ENCODE results near the gene WNT5B.

WNT5B gene

GRCh38 chr12:1656902-1657301 lies 27.9 kb downstream of the WNT5B start:
- no peak for DNase-seq

GRCh38 chr12:1657688-1658087 lies 28.7 kb downstream of the WNT5B start:
- no peak for DNase-seq

DNA sequence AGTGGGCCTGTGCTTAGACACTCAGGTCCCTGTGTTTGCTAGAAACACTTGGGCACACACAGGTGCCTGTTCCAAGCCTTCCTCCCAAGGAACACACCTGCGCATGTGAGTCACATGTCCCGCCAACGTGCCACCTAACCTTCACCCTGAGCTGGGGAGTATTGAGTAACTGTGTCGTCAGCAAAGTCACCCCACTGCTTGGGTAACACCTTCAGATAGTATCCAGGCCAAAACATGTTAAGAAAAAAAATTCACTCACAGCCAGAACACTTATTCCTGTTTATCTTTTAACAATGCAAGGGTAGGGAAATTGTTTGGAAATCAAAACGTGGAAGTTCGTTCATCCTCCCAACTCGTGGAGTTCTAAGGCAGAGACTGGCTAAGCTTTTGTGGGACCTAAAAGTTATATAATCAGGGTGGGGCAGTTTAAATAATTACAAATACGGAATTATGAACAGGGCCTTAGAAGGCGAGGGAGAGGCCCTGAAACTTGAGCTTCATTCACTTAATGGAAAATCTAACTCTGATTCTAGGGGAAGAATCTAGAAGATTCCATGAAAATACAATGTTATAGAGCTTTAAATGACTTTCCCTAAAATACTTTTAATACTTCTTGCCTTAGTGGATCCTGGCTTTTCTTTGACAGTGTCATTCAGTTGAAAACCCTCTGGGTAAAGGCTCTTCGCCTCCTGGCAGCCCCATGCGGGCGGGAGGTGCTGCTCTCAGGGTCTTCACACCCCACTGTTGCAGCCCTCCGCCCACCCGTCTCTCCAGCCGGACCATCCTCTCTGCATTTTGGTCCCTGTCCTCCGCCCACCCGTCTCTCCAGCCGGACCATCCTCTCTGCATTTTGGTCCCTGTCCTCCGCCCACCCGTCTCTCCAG lies 31.5 kb downstream of the WNT5B start:
- DNase-seq: no peak

GRCh38 chr12:1661553-1662335 lies 32.7 kb downstream of the WNT5B start:
- peak; percentile 81 for DNase-seq

GRCh38 chr12:1662761-1663439 lies 33.9 kb downstream of the WNT5B start:
- DNase-seq: no peak

DNA sequence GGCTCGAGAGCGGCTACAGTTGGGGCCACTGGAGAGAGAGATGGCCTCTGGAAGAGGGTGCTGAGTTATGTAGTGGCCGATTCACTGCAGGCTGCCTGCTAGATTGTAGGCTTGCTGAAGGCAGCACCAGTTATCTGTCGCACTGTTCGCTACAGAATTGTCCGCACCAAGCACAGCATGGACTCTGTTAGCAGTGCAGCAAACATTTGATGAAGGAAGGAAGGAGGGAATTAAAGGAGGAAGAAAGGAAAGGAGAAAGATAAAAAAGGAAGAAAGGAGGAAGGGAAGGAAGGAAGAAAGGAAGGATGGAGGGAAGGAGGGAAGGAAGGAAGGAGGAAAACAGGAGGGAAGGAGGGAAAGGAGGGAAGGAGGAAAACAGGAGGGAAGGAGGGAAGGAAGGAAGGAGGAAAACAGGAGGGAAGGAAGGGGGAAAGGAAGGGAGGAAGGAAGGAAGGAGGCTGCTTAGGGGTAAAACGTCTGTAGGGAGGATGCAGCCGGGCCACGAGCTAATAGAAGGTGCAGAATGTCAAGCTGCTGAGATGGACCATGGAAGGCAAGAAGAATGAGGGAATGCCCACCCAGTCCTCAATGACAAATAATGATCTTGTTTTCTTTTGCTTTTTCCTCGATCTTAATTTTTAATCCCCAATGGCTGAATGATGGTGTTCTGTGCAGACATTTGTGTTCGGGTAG lies 34.6 kb downstream of the WNT5B start:
- no peak for DNase-seq

DNA sequence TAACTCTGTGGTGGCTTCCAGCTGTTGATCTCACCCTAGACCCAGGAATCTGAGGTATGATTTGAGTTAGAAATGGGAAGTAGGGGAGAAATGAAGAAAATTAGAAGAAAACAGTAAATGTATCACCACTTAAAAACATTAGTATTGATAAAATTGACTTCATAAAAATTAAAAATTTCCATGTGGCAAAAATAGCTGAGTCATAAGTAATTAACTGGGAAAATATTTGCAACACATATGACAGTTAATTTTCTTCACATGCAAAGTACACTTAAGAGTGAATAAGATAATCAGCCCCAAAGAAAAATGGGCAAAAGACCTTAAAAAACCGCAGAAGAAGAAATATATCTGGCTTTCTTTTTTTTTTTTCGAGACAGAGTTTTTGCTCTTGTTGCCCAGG lies 36.3 kb downstream of the WNT5B start:
- no peak for DNase-seq

GRCh38 chr12:1666215-1666614 lies 37.2 kb downstream of the WNT5B start:
- no peak for DNase-seq

DNA sequence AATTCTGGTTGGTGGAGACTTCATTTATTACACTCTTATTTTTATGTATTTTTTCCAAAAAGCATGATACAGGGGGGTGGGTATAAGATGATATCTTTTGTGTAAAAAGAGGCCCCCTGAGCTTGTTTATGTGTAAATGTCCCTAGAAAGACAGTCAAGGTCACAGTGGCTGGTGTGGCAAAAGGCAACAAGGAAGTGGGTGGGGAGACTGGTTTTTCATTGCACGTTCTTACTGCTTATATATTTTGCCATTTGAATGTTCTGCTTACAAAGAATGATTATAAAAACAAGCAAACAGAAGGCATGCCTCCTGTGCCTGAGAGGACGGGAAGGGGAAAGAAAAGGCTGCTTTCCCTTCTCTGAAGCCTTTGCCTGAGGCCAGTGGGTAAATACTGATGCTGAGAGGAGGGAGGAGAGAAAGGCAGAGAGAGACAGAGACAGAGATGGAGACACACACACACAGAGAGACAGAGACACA lies 37.7 kb downstream of the WNT5B start:
- no peak for DNase-seq

- no peak for DNase-seq
These were observed 40.0 kb downstream of the WNT5B start for GRCh38 chr12:1668833-1669543.

DNA sequence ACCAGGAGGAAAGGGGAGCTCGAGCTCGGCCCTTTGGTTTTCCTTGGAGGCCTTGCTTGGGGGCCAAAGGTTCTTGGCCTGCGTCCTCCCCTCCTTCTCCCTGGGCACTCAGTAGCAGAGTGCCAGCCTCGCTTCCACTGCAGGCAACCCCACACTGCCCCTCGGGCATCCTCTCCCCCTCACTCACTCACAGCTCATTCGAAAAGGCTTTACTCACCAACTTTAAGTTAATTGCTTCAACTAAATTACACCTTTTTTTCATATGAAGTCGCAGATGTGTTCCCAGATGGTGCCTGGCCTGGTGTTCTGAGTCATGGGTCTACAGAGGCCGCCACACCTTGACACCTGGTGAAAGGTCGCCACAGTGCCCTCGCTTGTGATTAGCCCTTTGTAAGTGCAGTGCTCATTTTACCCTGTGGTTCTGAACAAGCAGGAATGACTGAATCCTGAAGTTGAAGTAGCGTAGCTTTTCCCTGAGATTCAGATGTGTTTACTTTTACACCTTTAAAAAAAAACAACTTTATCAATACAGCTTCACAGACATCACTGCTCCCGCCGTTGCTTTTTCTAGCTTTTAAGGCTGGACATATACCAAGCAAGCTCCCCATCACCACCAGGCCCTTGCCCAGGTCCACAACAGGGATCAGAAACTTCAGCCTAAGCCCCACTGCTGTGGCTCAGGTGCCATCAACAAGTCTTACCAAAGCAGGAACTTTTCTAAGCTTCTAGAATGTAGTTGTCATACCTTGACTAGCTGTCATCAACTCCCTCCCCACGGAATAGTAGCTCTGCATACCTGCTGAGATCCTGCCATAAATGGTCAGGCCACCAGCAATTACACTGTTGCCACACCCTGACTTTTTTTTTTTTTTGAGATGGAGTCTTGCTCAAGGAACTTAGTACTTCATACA lies 41.6 kb downstream of the WNT5B start:
- no peak for DNase-seq

DNA sequence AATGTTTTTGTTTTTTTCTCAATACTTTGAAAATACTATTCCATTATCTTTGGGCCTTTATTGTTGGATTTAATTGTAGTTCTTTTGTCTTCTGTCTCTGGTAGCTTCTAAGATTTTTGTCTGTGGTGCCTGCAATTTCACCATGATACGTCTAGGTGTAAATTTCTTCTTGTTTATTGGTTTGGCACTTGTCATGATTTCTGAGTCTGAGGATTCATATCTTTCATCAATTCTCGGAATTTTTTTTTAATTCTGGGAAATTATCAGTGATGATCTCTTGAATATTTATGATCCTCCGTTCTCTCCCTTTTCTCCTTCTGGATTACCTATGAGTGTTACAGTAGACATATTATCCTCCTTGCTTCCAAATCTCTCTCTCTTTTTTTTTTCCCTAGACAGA lies 47.0 kb downstream of the WNT5B start:
- no peak for DNase-seq

DNA sequence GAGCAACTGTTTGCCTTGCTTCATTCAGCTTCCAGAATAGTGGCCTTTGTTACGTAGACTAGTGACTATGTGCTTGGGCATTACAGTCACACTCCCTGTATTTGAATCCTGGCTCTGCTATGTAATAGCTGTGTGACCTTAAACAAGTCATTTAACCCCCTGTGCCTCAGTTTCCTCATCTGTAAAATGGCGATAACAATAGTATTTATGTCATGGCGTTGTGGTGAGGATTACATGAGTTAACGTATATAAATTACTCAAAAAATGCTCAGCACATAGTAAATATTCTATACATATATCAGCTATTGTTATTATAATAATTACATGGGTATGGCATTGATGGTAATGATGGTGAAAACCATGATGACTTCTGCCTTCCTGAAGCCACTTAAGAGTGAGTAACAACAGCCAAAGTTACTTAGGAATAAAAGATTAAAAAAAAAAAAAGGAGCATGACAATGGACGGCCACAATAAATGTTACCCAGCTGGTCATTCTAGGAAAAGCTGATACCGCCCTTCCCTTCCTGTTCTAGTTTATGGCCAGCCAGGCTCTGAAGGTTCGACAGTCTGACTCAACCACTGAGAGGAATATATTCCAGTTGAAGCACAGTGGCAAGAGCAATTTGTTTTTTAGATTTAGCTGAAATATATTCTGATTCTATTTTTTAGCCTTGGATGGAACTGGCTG lies 51.9 kb downstream of the WNT5B start:
- DNase-seq: no peak

DNA sequence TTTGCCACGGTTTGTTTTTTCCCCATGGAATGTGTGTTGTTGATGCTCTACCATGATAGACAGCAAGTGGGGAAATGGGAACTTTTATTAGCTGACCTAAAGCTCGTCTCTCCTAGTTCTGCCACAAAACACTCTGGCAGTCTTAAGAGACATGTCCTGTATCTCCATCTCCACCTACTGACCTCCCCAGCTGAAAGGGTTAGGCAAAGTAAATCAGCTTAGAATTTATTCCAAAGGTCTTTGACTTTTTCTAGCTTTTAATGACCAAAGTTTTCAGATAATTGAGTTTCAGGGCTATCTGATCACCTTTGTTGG lies 52.4 kb downstream of the WNT5B start:
- DNase-seq: no peak

DNA sequence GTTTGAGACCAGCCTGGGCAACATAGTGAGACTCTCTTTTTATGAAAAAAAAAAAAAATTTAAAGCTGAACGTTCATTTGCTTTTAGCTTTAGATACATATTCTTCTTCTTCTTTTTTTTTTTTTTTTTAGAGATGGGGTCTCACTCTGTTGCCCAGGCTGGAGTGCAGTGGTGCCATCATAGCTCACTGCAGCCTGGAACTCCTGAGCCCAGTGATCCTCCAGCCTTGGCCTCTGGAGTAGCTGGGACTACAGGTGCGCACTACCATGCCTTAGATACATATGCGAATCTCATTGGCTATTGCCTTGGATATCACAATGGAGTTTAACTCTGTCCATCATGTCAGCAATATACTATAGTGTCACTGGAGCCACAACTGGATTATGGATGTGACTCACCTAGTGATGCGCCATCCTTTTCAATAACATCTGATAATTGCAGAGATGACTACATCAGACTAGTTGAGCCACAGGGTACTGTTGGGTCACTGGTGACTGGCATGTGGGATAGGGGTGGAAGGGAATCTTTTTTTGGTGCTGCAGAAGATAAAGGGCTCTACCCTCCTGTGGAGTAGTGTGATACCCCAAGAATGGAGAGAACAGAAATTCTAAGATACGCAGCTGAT lies 59.2 kb downstream of the WNT5B start:
- no peak for DNase-seq

- DNase-seq: peak; percentile 90
These were observed 61.6 kb downstream of the WNT5B start, which contains the start of gene ADIPOR2 for GRCh38 chr12:1690578-1691122. Gene ADIPOR2 (plus strand): TSS chr12:1691070. CDS start chr12:1754344, 63,274 bp downstream.

DNA sequence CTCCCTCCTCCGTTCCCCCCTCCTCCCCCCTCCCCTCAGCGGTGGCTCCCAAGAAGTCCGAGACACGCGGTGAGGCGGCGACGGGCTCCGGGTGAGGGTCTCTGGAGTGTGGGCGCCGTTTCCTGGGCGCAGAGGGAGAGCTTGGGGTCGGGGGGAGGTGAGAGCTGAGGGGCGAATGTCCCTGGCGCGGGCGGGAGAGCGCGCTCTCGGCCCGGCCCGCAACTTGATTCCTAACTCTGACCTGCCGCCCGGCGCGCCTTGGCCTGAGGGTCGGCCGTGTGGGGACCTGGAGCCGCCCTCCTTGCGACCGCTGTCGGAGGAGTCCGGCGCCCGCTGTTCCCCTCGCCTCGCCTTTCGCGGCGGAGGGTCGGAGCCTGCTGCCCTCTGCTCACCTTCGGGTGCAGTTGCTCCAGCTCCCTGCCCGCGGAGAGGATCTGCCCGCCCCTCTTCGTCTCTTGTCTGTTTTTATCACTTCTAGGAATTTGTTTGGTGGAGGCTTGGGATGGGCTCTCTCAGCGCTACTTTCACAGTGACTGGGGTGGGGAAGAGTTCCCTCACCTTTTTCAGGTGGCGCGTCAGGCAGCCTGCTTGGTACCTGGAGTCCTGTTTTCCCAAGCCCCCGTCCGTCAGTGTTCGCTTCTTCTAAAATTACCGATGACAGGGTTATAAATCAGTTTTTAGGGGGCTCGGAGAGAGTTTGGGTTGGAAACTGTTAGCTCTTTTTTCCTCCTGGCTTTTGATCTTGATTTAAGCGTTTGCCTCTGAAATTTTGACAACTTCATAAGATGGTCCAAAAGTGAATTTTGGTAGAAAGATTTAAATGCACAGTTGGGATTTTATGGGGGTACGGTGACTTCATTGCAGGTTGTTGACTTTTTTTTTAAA lies 62.3 kb downstream of the WNT5B start:
- no peak for DNase-seq

DNA sequence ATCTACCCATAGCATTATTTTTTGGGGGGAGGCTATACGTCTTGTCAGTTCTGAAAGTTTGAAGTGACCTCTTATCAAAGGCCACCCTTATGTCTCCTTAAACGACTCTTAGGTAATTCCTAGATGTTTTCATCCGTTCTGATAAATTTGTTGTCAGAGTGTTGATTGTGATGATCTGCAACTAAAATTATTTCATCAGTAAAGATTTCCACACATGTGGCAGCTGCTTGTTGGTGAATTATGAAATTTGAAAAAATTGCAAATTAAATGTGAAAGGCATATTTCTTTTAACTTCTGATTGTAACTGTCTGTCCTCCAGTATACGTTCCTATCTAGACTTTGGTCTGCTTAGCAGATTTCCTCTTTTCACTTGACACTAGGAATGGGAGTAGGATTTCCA lies 63.2 kb downstream of the WNT5B start:
- DNase-seq: no peak

Data from activated gamma-delta T cell (primary cell).